NT2/D1 (cell line): ENCODE results near the gene C1orf185.

ENCODE experiments used
- SUZ12 ChIP-seq: IDR thresholded peaks from 2 replicates; pipeline ENCODE4 v1.6.1; 2011; ENCODE audit not compliant: insufficient read length, insufficient read depth; ENCODE audit errors: extremely low read depth
- YY1 ChIP-seq: IDR thresholded peaks from 2 replicates; pipeline ENCODE4 v1.6.1; 2011; ENCODE audit not compliant: insufficient read length, insufficient read depth
- ZNF274 ChIP-seq: IDR thresholded peaks from 2 replicates; pipeline ENCODE4 v1.6.1; 2011; ENCODE audit warnings: mild to moderate bottlenecking, low read depth, low read length

DNA sequence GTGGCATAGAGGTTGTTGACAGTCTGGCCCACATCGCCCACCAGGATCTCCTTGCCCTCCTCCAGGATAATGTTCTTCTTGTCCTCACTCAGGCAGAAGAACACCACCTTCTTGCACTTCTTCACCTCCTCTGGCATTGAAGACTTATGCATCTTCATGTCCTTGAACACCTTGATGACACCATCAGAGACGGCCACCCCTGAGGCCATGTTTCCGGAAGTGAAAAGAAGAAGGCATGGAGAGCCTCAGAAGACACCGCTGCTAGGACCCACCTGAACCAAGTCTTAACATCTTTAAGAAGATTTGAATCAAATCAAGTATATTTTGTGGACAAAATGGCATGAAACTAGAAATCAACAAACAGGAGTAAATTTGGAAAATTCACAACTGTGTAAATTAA, 56.2 kb downstream of the C1orf185 start:
- no peak for TF ChIP-seq SUZ12
- no peak for TF ChIP-seq YY1
- no peak for TF ChIP-seq ZNF274
